Prostate gland (tissue), 2 donors: Measurements from ENCODE around the gene ZNF300.

ENCODE experiments used
- POLR2AphosphoS5 ChIP-seq: sonication (generic); formaldehyde crosslinking; IDR thresholded peaks from one replicate; pipeline ENCODE4 v1.6.1; 2017; ENCODE audit warnings: antibody characterized with exemption
- TF ChIP-seq, protein P1 (sequence below), 4 experiments: fragments of 200-600 bp in 2 of 4; fragments of 450-650 bp in 2 of 4; sonication (generic) in 2 of 4; IDR thresholded peaks; 1 replicate in 3 of 4; 2 replicates in 1 of 4; pipeline ENCODE4 v1.5.1; 2016 to 2019; ENCODE audit warnings: antibody characterized with exemption in 4 of 4, mild to moderate bottlenecking in 2 of 4, moderate library complexity in 2 of 4

DNA sequence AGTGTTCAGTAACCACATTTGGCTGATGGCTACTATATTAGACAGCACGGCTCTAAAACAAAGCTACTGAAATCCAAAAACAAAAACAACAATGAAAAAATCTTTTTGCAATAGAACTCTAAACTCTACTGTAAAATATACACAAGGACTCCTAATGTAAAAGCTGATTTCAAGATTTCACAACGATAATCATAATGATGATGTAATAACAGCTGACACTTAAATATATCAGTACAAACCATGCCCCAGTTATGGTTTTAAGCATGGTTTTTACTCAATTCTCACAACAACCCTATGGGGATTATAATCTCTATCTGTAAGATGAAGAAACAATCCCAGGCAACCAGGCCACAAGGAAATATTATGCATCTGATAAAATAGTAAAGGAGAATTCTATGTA lies 3.3 kb downstream of the ZNF300 start:
- TF ChIP-seq, protein P1, sequence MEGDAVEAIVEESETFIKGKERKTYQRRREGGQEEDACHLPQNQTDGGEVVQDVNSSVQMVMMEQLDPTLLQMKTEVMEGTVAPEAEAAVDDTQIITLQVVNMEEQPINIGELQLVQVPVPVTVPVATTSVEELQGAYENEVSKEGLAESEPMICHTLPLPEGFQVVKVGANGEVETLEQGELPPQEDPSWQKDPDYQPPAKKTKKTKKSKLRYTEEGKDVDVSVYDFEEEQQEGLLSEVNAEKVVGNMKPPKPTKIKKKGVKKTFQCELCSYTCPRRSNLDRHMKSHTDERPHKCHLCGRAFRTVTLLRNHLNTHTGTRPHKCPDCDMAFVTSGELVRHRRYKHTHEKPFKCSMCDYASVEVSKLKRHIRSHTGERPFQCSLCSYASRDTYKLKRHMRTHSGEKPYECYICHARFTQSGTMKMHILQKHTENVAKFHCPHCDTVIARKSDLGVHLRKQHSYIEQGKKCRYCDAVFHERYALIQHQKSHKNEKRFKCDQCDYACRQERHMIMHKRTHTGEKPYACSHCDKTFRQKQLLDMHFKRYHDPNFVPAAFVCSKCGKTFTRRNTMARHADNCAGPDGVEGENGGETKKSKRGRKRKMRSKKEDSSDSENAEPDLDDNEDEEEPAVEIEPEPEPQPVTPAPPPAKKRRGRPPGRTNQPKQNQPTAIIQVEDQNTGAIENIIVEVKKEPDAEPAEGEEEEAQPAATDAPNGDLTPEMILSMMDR (IDR thresholded peaks at IDR 0.05) = no peak
- no peak for TF ChIP-seq POLR2AphosphoS5
